ENCODE data around the gene FLRT2.

DNA sequence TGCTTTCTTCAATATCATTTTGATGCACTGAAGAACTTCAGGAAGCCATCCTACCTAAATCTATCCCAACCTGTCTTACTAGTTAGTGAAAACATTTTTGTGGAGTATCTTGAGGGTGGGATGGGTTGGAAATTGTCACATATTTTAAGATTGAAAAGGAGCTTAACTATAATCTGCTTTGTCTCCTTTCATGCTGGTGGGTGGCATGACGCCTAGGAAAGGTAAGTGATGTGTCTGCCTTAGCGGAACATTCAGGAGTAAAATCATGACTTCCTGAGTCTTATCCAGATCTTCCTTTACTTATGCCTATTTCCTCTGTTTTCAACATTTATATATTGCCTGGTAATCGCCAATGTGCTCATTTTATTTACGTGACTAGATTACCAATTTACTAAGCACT, 74.1 kb downstream of the FLRT2 start:
- TF ChIP-seq, protein P1, sequence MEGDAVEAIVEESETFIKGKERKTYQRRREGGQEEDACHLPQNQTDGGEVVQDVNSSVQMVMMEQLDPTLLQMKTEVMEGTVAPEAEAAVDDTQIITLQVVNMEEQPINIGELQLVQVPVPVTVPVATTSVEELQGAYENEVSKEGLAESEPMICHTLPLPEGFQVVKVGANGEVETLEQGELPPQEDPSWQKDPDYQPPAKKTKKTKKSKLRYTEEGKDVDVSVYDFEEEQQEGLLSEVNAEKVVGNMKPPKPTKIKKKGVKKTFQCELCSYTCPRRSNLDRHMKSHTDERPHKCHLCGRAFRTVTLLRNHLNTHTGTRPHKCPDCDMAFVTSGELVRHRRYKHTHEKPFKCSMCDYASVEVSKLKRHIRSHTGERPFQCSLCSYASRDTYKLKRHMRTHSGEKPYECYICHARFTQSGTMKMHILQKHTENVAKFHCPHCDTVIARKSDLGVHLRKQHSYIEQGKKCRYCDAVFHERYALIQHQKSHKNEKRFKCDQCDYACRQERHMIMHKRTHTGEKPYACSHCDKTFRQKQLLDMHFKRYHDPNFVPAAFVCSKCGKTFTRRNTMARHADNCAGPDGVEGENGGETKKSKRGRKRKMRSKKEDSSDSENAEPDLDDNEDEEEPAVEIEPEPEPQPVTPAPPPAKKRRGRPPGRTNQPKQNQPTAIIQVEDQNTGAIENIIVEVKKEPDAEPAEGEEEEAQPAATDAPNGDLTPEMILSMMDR (IDR thresholded peaks at IDR 0.05) = no peak
- no peak for TF ChIP-seq EP300 (IDR thresholded peaks at IDR 0.05)
- TF ChIP-seq POLR2A (IDR thresholded peaks at IDR 0.05) = no peak
- TF ChIP-seq POLR2AphosphoS5 (IDR thresholded peaks at IDR 0.05) = no peak
